ENCODE data around the gene ITGB8.

GRCh38 chr7:20393616-20394015 lies 62.9 kb downstream of the ITGB8 start:
- TF ChIP-seq CTCF (IDR thresholded peaks at IDR 0.05): no peak
- no peak for TF ChIP-seq POLR2A (IDR thresholded peaks at IDR 0.05)

Measured in thyroid gland (tissue), 4 donors.